OCI-LY7 (cell line): ENCODE measurements around the gene CDK18. TPM values are rescaled to one million over a fixed set of nuclear protein-coding genes. Genes with fewer than 3 reads are reported as not detected.

Experiments used
- BruUV-seq: library from RNA; stranded (reverse); fragments of 400-500 nt; replicated peaks from 2 replicates; lab custom pipeline; 2021; lab: Mats Ljungman, UMichigan
- CTCF ChIA-PET: fragments of 300-600 bp; sonication (Branson Sonifier 250); formaldehyde crosslinking; loops from one replicate; lab custom pipeline; 2022; ENCODE audit warnings: antibody characterized with exemption; ENCODE audit not compliant: unreplicated experiment; lab: Charles Lee
- POLR2A ChIA-PET: fragments of 300-600 bp; sonication (Branson Sonifier 250); formaldehyde crosslinking; loops from one replicate; lab custom pipeline; 2022; ENCODE audit warnings: antibody characterized with exemption; lab: Charles Lee
- DNase-seq: peaks from one replicate; pipeline ENCODE4 v3.0.0-alpha.2; 2015; ENCODE audit warnings: low spot score
- H2AFZ ChIP-seq: fragments of 200-600 bp; sonication (generic), shearing (Covaris generic); 2 replicates; pipeline ENCODE4 v1.6.1; 2014; ENCODE audit warnings: mild to moderate bottlenecking, antibody characterized with exemption, low read length, moderate library complexity
- H3K27ac ChIP-seq: fragments of 200-600 bp; sonication (generic); 2 replicates; pipeline ENCODE4 v1.5.1; 2014; ENCODE audit warnings: mixed run types, low read depth, mild to moderate bottlenecking, moderate library complexity, low read length, inconsistent platforms; ENCODE audit not compliant: poor library complexity, severe bottlenecking
- H3K36me3 ChIP-seq: fragments of 200-600 bp; sonication (generic); 2 replicates; pipeline ENCODE4 v1.6.1; 2014; ENCODE audit warnings: mild to moderate bottlenecking, antibody characterized with exemption, low read length, moderate library complexity, mixed read lengths; ENCODE audit not compliant: insufficient read depth
- H3K4me1 ChIP-seq: fragments of 200-600 bp; sonication (generic); 2 replicates; pipeline ENCODE4 v1.5.1; 2014; ENCODE audit warnings: mild to moderate bottlenecking, low read length; ENCODE audit not compliant: insufficient read depth, poor library complexity, severe bottlenecking
- H3K4me2 ChIP-seq: fragments of 200-600 bp; sonication (generic); 2 replicates; pipeline ENCODE4 v1.6.1; 2014; ENCODE audit warnings: mild to moderate bottlenecking, low read length
- H3K4me3 ChIP-seq: fragments of 200-600 bp; sonication (generic); 2 replicates; pipeline ENCODE4 v1.5.1; 2014; ENCODE audit warnings: mild to moderate bottlenecking, low read depth, low read length; ENCODE audit not compliant: poor library complexity, severe bottlenecking
- H3K79me2 ChIP-seq: fragments of 200-600 bp; sonication (generic); 2 replicates; pipeline ENCODE4 v1.6.1; 2016; ENCODE audit warnings: low read depth, mild to moderate bottlenecking, low read length, moderate library complexity, mixed read lengths; ENCODE audit not compliant: insufficient read depth
- H3K9me2 ChIP-seq: fragments of 200-600 bp; sonication (generic); 2 replicates; pipeline ENCODE4 v1.6.1; 2016; ENCODE audit warnings: mild to moderate bottlenecking, low read length, mixed read lengths; ENCODE audit not compliant: insufficient read depth
- H3K9me3 ChIP-seq: fragments of 200-600 bp; sonication (generic); 2 replicates; pipeline ENCODE4 v1.6.1; 2014; ENCODE audit warnings: mild to moderate bottlenecking, mixed run types, low read length, mixed read lengths
- H4K20me1 ChIP-seq: fragments of 200-600 bp; sonication (generic); 2 replicates; pipeline ENCODE4 v1.6.1; 2014; ENCODE audit warnings: mild to moderate bottlenecking, antibody characterized with exemption, low read length, moderate library complexity, mixed read lengths; ENCODE audit not compliant: insufficient read depth
- EZH2phosphoT487 ChIP-seq: fragments of 200-600 bp; sonication (generic); IDR thresholded peaks from 2 replicates; pipeline ENCODE4 v1.6.1; 2018; ENCODE audit warnings: low read depth, borderline replicate concordance, mild to moderate bottlenecking, mixed run types, antibody characterized with exemption, low read length, moderate library complexity, mixed read lengths
- intact Hi-C: fragments of 100-400 bp; cut with micrococcal nuclease; formaldehyde crosslinking; loops from one replicate; pipeline ENCODE4 v1.10.0; 2022; ENCODE audit not compliant: unreplicated experiment
- total RNA-seq, 2 experiments: library from RNA; depleted of rRNA in 1 of 2; stranded (reverse); fragments of >200 nt in 1 of 2; shearing (Covaris generic) in 1 of 2; gene quantifications; 2 replicates each; pipeline ENCODE4 v1.2.3, GENCODE V29; 2014 to 2022
- TF ChIP-seq, protein P1 (sequence below): fragments of 200-600 bp; sonication (generic); conservative IDR thresholded peaks from 2 replicates; pipeline ENCODE4 v1.5.1; 2014; ENCODE audit warnings: mild to moderate bottlenecking, antibody characterized with exemption, low read length, moderate library complexity, mixed read lengths

CDK18 gene
- total RNA-seq, 2 experiments from 2014 or later, result 10.1 to 21.2 TPM

DNA sequence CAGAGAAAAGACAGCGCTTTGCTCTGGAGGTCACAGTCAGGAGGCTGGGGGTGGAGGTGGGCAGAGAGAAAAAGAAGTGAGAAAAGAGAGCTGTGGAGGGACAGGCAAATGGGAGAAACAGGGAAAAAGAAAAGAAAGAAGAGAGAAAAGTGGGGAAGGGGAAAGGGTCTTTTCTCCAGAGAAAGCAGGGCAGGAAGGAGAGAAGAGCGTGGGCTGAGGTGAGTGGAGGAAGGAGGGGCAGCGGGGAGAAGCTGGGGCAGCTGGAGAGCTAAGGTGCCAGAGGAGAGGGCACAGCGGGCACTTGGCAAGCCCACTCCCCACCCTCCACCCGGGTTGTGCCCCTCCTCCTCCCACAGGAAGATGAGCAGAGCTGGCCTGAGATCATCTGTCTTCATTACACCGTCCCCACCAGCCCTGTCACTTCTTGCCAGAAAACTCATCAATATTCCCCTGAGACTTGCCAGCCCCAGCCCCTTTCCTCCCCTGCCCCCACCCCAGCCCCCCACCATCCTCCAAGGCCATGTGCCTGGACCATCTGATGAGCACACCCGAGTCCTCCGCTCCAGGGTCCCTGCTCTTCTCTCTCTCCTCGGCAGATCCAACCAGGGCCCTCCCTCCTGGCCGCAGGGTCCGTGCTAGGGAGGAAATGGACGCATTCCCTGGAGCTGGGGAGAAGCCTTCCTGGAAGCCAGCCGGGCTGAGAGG is 31.6 kb upstream of the CDK18 start:
- no peak for DNase-seq
- Histone ChIP-seq H3K36me3 (no peaks in the 10 kb centered on the region), H3K4me2 (no peak overlapping the region), H3K27ac (no peak overlapping the region), H2AFZ (no peak overlapping the region), H3K79me2 (no peaks in the 10 kb centered on the region), H3K4me1 (no peaks in the 10 kb centered on the region), H3K9me3 (peaks cover 10% of the 10 kb centered on the region; the same call in 1 of the 2 replicates), H3K4me3 (no peak overlapping the region), H4K20me1 (no peaks in the 10 kb centered on the region), H3K9me2 (no peaks in the 10 kb centered on the region)
- intact Hi-C loops, result no loop called here
- no peak for TF ChIP-seq EZH2phosphoT487
- TF ChIP-seq, protein P1, sequence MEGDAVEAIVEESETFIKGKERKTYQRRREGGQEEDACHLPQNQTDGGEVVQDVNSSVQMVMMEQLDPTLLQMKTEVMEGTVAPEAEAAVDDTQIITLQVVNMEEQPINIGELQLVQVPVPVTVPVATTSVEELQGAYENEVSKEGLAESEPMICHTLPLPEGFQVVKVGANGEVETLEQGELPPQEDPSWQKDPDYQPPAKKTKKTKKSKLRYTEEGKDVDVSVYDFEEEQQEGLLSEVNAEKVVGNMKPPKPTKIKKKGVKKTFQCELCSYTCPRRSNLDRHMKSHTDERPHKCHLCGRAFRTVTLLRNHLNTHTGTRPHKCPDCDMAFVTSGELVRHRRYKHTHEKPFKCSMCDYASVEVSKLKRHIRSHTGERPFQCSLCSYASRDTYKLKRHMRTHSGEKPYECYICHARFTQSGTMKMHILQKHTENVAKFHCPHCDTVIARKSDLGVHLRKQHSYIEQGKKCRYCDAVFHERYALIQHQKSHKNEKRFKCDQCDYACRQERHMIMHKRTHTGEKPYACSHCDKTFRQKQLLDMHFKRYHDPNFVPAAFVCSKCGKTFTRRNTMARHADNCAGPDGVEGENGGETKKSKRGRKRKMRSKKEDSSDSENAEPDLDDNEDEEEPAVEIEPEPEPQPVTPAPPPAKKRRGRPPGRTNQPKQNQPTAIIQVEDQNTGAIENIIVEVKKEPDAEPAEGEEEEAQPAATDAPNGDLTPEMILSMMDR, result no peak
- BruUV-seq, result no TSS peak
- ChIA-PET CTCF (no interaction called here), POLR2A (no interaction called here)

GRCh38 chr1:205473475-205473874 is 31.0 kb upstream of the CDK18 start:
- DNase-seq, result no peak
- intact Hi-C loops, result no loop called here
- no peaks in the 10 kb centered on the region for H3K36me3 ChIP-seq
- H3K79me2 ChIP-seq, result no peaks in the 10 kb centered on the region
- peaks cover 10% of the 10 kb centered on the region; the same call in 1 of the 2 replicates for H3K9me3 ChIP-seq
- TF ChIP-seq, protein P1, result no peak
- TF ChIP-seq EZH2phosphoT487, result no peak
- no peaks in the 10 kb centered on the region for H4K20me1 ChIP-seq
- no peak overlapping the region for H3K4me2 ChIP-seq
- no peak overlapping the region for H3K27ac ChIP-seq
- H3K4me1 ChIP-seq, result no peaks in the 10 kb centered on the region
- H3K9me2 ChIP-seq, result no peaks in the 10 kb centered on the region
- no peak overlapping the region for H3K4me3 ChIP-seq
- ChIA-PET CTCF (no interaction called here), POLR2A (no interaction called here)
- no peak overlapping the region for H2AFZ ChIP-seq
- no TSS peak for BruUV-seq

- no peak overlapping the region for H3K4me2 ChIP-seq
- TF ChIP-seq EZH2phosphoT487, result no peak
- TF ChIP-seq, protein P1, result no peak
- no peaks in the 10 kb centered on the region for H3K36me3 ChIP-seq
- BruUV-seq, result no TSS peak
- no peaks in the 10 kb centered on the region for H3K4me1 ChIP-seq
- intact Hi-C loops, result no loop called here
- no peaks in the 10 kb centered on the region for H3K79me2 ChIP-seq
- H3K9me3 ChIP-seq, result peaks cover 10% of the 10 kb centered on the region; the same call in 1 of the 2 replicates
- no peak overlapping the region for H3K4me3 ChIP-seq
- H3K9me2 ChIP-seq, result no peaks in the 10 kb centered on the region
- CTCF ChIA-PET, result no interaction called here
- POLR2A ChIA-PET, result interaction anchor here (0.6 to 0.7 kb wide), 2 partner anchors 10 to 22 kb away, joined by 3 to 7 read pairs; no protein-coding TSS in a partner anchor
- H3K27ac ChIP-seq, result no peak overlapping the region
- DNase-seq, result no peak
- no peak overlapping the region for H2AFZ ChIP-seq
- H4K20me1 ChIP-seq, result no peaks in the 10 kb centered on the region
Observed at GRCh38 chr1:205473966-205474365, 30.5 kb upstream of the CDK18 start.
